Lower leg skin (tissue), 3 donors: ENCODE data around the gene ANO10.

Experiments
- CTCF ChIP-seq, 3 donors: fragments of 450-650 bp; IDR thresholded peaks; one replicate each; pipeline ENCODE4 v1.5.1; 2016; ENCODE audit warnings: antibody characterized with exemption in 3 of 3, mild to moderate bottlenecking in 3 of 3, moderate library complexity in 2 of 3
- POLR2A ChIP-seq, 2 donors: fragments of 450-650 bp; IDR thresholded peaks; one replicate each; pipeline ENCODE4 v1.6.1; 2016 to 2017; ENCODE audit warnings: antibody characterized with exemption in 2 of 2, mild to moderate bottlenecking in 1 of 2, moderate library complexity in 1 of 2

- TF ChIP-seq CTCF (IDR thresholded peaks at IDR 0.05) = no peak
- TF ChIP-seq POLR2A (IDR thresholded peaks at IDR 0.05) = no peak
Measured at GRCh38 chr3:43426388-43426787, 195.4 kb downstream of the ANO10 start.
